ENCODE measurements around the gene GPR85.
A peak's percentile ranks its signal among the peaks of the same experiment; 100 is the strongest.
"Not testable (repeated sequence)": the region's sequence is repeated elsewhere in the genome, so short reads cannot be mapped to it uniquely, and the experiment has no call there.

The GPR85 gene

DNA sequence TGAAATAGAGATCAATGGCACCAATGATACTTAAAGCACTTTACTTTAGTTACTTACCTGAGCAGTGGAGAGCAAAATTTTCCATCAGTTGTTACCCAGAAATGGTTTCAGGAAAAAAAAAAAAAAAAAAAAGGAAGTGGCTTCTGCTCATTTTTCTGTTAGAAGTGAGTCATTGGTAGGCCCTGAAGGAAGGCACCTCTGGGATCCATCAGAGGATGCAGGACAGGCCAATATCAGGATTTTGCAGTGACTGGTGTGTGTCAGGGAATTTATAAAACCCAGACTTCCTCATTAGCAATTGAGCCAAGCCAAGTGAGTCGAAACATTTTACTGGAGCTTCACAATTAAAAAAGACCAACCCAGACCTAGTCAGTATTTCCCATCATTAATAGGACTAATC, 34.0 kb upstream of the GPR85 start:
- no peak for DNase-seq (ENCODE audit: low read depth)
- H3K4me3 ChIP-seq (ENCODE audit: control insufficient read depth, low read depth, low read length), result no peak overlapping the region
- TF ChIP-seq, protein P1, sequence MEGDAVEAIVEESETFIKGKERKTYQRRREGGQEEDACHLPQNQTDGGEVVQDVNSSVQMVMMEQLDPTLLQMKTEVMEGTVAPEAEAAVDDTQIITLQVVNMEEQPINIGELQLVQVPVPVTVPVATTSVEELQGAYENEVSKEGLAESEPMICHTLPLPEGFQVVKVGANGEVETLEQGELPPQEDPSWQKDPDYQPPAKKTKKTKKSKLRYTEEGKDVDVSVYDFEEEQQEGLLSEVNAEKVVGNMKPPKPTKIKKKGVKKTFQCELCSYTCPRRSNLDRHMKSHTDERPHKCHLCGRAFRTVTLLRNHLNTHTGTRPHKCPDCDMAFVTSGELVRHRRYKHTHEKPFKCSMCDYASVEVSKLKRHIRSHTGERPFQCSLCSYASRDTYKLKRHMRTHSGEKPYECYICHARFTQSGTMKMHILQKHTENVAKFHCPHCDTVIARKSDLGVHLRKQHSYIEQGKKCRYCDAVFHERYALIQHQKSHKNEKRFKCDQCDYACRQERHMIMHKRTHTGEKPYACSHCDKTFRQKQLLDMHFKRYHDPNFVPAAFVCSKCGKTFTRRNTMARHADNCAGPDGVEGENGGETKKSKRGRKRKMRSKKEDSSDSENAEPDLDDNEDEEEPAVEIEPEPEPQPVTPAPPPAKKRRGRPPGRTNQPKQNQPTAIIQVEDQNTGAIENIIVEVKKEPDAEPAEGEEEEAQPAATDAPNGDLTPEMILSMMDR (IDR thresholded peaks at IDR 0.05; ENCODE audit: control insufficient read depth, insufficient read depth, low read depth, low read length, missing control alignments), result no peak

DNA sequence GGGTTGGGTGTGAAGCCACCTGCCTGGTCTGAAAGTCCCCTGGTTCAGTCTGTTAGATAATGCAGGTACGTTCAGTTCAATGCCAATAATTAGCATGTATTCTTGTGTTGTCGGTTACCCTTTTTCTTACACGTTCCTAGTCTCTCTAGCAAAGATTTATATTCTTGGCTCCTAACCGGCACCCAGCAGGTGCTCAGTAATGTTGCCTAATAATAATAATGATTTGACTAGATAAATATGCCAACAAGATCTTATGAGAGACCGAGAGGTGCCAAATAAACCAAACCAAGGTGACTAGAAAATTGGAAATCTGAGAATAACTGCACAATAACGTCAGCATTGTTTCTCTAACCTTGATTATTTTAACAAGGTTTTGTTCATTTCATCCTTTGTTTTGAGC, 32.8 kb upstream of the GPR85 start:
- no peak for DNase-seq (ENCODE audit: low read depth)
- TF ChIP-seq, protein P1 (IDR thresholded peaks at IDR 0.05; ENCODE audit: control insufficient read depth, insufficient read depth, low read depth, low read length, missing control alignments), result no peak
- no peak overlapping the region for H3K4me3 ChIP-seq (ENCODE audit: control insufficient read depth, low read depth, low read length)

DNA sequence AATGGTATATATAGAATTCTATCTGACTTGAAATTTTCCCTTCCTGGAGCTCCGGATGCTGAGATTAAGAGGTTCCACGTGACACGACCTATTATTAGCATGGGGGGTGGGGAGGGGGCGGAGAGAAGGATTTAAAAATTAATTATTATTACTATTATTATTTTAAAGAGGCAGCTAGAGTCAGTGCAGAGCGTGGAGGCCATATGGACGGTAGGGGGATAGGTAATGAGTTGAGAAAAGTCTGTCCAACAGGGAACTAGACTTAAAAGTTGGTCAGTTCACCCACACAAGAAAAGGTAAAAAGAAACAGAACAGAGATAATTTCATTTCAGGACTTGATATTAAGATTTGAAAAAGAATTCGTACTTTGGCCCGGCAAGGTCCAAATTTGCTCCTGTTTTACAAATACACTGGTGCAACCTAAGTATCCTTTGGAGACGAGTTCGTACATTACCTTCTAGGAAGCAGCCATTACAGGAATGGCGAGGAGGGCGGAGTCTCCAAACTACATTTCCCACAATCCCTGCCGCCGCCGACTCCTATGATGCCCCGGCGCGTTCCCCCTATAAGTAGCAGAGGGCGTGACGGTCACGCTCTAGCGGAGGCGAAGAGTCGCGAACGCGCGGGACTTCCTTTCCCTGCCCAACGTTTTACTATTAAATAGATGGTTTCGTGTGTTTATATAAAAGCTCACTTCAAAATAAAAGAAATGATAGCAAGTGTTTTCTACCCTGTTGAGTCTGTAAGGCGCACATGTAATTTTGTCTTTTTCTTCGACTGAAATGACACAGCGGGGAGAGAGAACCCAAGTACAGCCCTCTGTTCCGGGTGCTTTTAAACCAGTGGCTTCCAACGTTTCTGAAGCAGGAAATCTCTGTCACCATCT, 31.7 kb upstream of the GPR85 start, which contains the start of gene SMIM30:
Gene SMIM30 (minus strand): TSS at position 481 of the 886 bp plus-strand sequence. CDS start 976 bp downstream, outside the sequence.
- peak; percentile 48 for DNase-seq (ENCODE audit: low read depth)
- TF ChIP-seq, protein P1 (IDR thresholded peaks at IDR 0.05; ENCODE audit: control insufficient read depth, insufficient read depth, low read depth, low read length, missing control alignments), result no peak
- H3K4me3 ChIP-seq (ENCODE audit: control insufficient read depth, low read depth, low read length), result peak within 1 kb of the TSS; percentile 59

DNA sequence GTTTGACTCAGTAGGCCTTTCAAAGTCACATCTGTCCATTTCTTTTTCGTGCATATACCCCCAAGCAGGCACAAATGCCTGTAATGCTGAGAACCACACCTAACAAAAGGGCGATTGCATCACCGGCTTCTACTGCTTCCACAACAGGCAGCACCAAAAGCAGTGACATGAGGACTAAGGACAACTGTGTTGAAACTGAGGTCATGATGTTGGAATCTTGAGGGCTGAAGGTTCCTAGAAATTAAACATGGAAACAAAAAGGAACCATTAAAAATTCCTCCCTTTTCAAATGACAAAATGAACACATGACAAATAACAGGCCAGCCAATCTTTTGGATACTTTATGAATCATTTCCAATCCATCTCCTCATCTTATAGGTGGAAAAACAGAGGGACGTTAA, 30.7 kb upstream of the GPR85 start:
- not testable (repeated sequence) for DNase-seq (ENCODE audit: low read depth)

DNA sequence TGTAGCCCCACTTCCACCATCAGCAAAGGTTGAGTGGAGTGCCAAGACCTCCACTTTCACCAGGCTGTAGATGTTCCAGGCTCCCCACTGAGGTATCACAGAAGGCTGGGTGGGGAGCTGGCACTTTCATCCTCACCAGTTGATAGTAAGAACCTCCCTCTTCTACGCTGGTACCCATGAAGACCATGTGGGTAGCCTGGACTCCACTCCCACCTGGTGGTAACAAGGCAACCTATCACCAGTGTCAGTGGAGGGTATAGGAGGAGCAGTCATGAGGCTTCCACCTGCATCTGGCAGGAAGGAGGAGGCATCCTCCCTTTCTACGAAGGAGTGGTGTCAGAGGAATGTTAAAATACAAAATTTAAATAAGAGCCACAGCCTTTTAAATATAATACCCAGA, 27.3 kb upstream of the GPR85 start:
- TF ChIP-seq, protein P1 (IDR thresholded peaks at IDR 0.05; ENCODE audit: control insufficient read depth, insufficient read depth, low read depth, low read length, missing control alignments), result peak; percentile 26
- H3K4me3 ChIP-seq (ENCODE audit: control insufficient read depth, low read depth, low read length), result no peak overlapping the region
- DNase-seq (ENCODE audit: low read depth), result no peak

More for the DNA sequence above, 30.7 kb upstream of the GPR85 start:
- H3K4me3 ChIP-seq (ENCODE audit: control insufficient read depth, low read depth, low read length), result peak overlapping the region; percentile 59

DNA sequence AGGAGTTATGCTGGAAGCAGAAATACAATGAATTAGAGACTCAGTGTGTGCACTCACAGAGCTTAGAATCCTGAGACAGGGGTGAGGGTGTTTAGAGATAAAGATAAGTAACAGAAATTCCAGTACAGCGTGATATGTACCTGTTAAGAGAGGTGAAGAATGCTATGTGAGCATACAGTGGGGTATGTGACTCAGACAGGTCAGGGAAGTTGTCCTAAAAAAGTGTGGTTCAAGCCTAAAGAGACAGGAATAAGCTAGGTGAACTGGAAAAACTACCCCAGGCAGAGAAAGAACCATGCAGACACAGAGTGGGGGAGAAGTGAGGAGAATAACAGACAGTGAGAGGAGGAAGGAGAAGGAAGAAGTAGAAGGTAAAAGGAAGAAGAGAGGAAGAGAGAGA, 23.1 kb upstream of the GPR85 start:
- H3K4me3 ChIP-seq (ENCODE audit: control insufficient read depth, low read depth, low read length), result no peak overlapping the region
- TF ChIP-seq, protein P1 (IDR thresholded peaks at IDR 0.05; ENCODE audit: control insufficient read depth, insufficient read depth, low read depth, low read length, missing control alignments), result no peak
- no peak for DNase-seq (ENCODE audit: low read depth)

DNA sequence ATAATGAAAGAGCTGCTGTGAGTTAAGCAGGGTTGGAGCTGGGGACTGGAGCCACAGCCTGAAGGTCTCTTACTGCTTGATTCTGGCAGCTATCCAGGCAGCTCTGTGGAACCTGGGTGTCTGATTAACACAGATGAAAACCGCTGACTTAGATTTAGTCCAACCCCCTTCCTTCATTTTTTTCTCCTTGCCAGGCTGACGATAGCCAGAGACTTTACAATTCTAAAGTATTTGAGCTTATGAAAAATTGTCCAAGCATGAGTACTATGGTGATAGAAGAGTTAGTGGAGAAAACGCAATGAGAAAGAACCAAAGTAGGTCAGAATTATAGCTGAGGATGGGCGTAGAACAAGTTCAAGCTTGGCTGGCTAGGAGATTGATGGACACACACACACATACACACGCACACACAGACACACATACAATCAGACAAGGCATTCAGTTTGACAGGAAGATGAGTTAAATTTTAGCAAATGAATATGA, 13.5 kb upstream of the GPR85 start:
- TF ChIP-seq, protein P1 (IDR thresholded peaks at IDR 0.05; ENCODE audit: control insufficient read depth, insufficient read depth, low read depth, low read length, missing control alignments), result no peak

More for the DNA sequence above, 13.5 kb upstream of the GPR85 start:
- no peak overlapping the region for H3K4me3 ChIP-seq (ENCODE audit: control insufficient read depth, low read depth, low read length)
- no peak for DNase-seq (ENCODE audit: low read depth)
